K562 (cell line): ENCODE results near the gene CLDN24. TPM values are rescaled to one million over a fixed set of nuclear protein-coding genes. Genes with fewer than 3 reads are reported as not detected.

Experiments used
- BCOR ChIP-seq: fragments of 450-650 bp; IDR thresholded peaks from 2 replicates; pipeline ENCODE4 v1.6.1; 2016
- CBFB ChIP-seq: sonication (generic); formaldehyde crosslinking; IDR thresholded peaks from 2 replicates; pipeline ENCODE4 v1.4.0; 2020; ENCODE audit warnings: mild to moderate bottlenecking, missing genetic modification reagents
- MTA2 ChIP-seq: fragments of 450-650 bp; IDR thresholded peaks from 2 replicates; pipeline ENCODE4 v1.6.1; 2016; ENCODE audit warnings: low read depth
- PHB ChIP-seq: fragments of 250-450 bp; sonication (Bioruptor Pico); IDR thresholded peaks from 2 replicates; pipeline ENCODE4 v1.5.0; 2021
- PHF21A ChIP-seq: fragments of 450-650 bp; IDR thresholded peaks from 2 replicates; pipeline ENCODE4 v1.6.1; 2017; ENCODE audit warnings: low read depth, borderline replicate concordance
- POLR3G ChIP-seq: IDR thresholded peaks from 2 replicates; pipeline ENCODE4 v1.6.1; 2011; ENCODE audit not compliant: insufficient read length, insufficient replicate concordance; ENCODE audit errors: extremely low read depth
- RAD51 ChIP-seq: fragments of 450-650 bp; IDR thresholded peaks from 2 replicates; pipeline ENCODE4 v1.7.1; 2016; ENCODE audit warnings: low read depth, mild to moderate bottlenecking, borderline replicate concordance
- XRCC3 ChIP-seq: fragments of 450-650 bp; IDR thresholded peaks from 2 replicates; pipeline ENCODE4 v1.6.1; 2017; ENCODE audit warnings: mild to moderate bottlenecking, moderate library complexity
- ZNF12 ChIP-seq: sonication (generic); formaldehyde crosslinking; IDR thresholded peaks from 2 replicates; pipeline ENCODE4 v1.4.0; 2020; ENCODE audit warnings: mild to moderate bottlenecking, missing genetic modification reagents
- ZNF174 ChIP-seq: fragments of 250-450 bp; sonication (Bioruptor Pico); IDR thresholded peaks from 2 replicates; pipeline ENCODE4 v1.4.0; 2020; ENCODE audit warnings: mild to moderate bottlenecking
- ZNF224 ChIP-seq: sonication (generic); formaldehyde crosslinking; IDR thresholded peaks from 2 replicates; pipeline ENCODE4 v1.8.0; 2022; ENCODE audit warnings: mild to moderate bottlenecking, missing genetic modification reagents
- ZNF253 ChIP-seq: fragments of 250-450 bp; sonication (Bioruptor Pico); conservative IDR thresholded peaks from 2 replicates; pipeline ENCODE4 v1.6.1; 2021; ENCODE audit warnings: mild to moderate bottlenecking
- ZNF445 ChIP-seq: fragments of 250-450 bp; sonication (Bioruptor Pico); IDR thresholded peaks from 2 replicates; pipeline ENCODE4 v1.4.0; 2020; ENCODE audit warnings: low read depth, mild to moderate bottlenecking, moderate library complexity
- polyA plus RNA-seq, 8 experiments: library from polyadenylated mRNA; depleted of rRNA in 4 of 8; stranded (reverse) in 5 of 8; unstranded in 3 of 8; fragments of >200 nt; fragmentation: Nextera tagmentation in 2 of 8; fragmentation: Illumina TruSeq in 1 of 8; extraction: Ambion mirVana in 2 of 8; extraction: Trizol in 1 of 8; gene quantifications; 2 replicates each; pipeline versions ENCODE4 v1.2.1 to v1.2.3, GENCODE V29; 2011 to 2014; ENCODE audit warnings: inconsistent platforms in 1 of 8, missing spikeins in 1 of 8
- total RNA-seq, 7 experiments: library from RNA; depleted of rRNA in 6 of 7; stranded (reverse); fragments of >200 nt in 6 of 7; fragmentation: Illumina TruSeq in 2 of 7; extraction: Trizol in 2 of 7; gene quantifications; 2 replicates each; pipeline versions ENCODE4 v1.2.1 to v1.2.3, GENCODE V29; 2011 to 2021; ENCODE audit warnings: low replicate concordance in 1 of 7
- TF ChIP-seq, protein P1 (sequence below): IDR thresholded peaks from 2 replicates; pipeline ENCODE4 v1.6.1; 2012; ENCODE audit warnings: low read depth, low read length, improper control_type of control experiment, borderline replicate concordance
- TF ChIP-seq, protein P2 (sequence below): fragments of 450-650 bp; IDR thresholded peaks from 2 replicates; pipeline ENCODE4 v1.6.1; 2016; ENCODE audit warnings: low read depth
- TF ChIP-seq, protein P3 (sequence below): fragments of 250-450 bp; sonication (Bioruptor Pico); IDR thresholded peaks from 2 replicates; pipeline ENCODE4 v1.5.0; 2021

Gene CLDN24
- total and polyA plus RNA-seq, 9 of the 15 experiments (the other 6 are each of a cell fraction or from before 2014, with no cell fraction given): not detected

DNA sequence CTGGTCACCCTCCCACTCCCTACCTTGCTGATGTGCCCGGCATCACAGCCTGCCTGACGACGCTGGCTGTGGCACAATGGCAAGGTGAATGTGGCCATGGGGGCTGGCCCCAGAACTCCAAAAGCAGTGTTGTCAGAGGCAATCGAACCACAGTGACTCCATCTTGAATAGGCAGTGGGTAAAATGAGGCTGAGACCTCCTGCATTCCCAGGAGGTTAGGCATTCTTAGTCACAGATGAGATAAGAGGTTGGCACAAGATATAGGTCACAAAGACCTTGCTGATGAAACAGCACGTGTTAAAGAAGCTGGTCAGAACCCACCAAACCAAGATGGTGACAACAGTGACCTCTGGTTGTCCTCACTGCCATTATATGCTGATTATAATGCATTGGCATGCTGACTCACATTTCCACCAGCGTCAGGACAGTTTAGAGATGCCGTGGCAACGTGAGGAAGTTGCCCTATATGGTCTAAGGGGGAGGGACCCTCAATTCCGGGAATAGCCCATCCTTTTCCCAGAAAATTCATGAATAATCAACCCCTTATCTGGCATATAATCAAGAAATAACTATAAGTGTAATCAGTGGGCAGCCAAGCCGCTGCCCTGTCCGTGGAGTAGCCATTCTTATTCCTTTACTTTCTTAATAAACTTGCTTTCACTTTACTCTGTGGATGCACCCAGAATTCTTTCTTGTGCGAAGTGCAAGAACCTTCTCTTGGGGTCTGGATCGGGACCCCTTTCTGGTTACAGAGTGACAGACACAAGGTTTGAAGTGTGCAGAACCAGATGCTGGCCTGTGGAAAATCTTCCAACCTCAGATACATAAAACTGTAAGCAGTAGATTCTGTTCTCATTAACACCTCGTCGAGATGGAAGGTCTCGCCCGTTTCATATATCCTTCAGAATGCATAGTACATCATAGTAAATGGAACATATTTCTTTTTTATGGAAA is 26.8 kb upstream of the CLDN24 start (continued):
- TF ChIP-seq, protein P1, sequence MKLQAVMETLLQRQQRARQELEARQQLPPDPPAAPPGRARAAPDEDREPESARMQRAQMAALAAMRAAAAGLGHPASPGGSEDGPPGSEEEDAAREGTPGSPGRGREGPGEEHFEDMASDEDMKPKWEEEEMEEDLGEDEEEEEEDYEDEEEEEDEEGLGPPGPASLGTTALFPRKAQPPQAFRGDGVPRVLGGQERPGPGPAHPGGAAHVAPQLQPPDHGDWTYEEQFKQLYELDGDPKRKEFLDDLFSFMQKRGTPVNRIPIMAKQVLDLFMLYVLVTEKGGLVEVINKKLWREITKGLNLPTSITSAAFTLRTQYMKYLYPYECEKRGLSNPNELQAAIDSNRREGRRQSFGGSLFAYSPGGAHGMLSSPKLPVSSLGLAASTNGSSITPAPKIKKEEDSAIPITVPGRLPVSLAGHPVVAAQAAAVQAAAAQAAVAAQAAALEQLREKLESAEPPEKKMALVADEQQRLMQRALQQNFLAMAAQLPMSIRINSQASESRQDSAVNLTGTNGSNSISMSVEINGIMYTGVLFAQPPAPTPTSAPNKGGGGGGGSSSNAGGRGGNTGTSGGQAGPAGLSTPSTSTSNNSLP: no peak
- TF ChIP-seq BCOR (no peak), ZNF253 (peak; percentile 97), MTA2 (no peak), ZNF12 (CRISPR knock-in tag) (no peak), ZNF224 (CRISPR knock-in tag) (no peak), ZNF445 (CRISPR knock-in tag) (peak; percentile 99), CBFB (CRISPR knock-in tag) (no peak), POLR3G (no peak), XRCC3 (no peak), RAD51 (0 out of 2 replicates have a peak, but pooled peaks have one; percentile 7), ZNF174 (CRISPR knock-in tag) (peak; percentile 94), PHB (0 out of 2 replicates have a peak, but pooled peaks have one; percentile 52), PHF21A (no peak)
- TF ChIP-seq, protein P2, sequence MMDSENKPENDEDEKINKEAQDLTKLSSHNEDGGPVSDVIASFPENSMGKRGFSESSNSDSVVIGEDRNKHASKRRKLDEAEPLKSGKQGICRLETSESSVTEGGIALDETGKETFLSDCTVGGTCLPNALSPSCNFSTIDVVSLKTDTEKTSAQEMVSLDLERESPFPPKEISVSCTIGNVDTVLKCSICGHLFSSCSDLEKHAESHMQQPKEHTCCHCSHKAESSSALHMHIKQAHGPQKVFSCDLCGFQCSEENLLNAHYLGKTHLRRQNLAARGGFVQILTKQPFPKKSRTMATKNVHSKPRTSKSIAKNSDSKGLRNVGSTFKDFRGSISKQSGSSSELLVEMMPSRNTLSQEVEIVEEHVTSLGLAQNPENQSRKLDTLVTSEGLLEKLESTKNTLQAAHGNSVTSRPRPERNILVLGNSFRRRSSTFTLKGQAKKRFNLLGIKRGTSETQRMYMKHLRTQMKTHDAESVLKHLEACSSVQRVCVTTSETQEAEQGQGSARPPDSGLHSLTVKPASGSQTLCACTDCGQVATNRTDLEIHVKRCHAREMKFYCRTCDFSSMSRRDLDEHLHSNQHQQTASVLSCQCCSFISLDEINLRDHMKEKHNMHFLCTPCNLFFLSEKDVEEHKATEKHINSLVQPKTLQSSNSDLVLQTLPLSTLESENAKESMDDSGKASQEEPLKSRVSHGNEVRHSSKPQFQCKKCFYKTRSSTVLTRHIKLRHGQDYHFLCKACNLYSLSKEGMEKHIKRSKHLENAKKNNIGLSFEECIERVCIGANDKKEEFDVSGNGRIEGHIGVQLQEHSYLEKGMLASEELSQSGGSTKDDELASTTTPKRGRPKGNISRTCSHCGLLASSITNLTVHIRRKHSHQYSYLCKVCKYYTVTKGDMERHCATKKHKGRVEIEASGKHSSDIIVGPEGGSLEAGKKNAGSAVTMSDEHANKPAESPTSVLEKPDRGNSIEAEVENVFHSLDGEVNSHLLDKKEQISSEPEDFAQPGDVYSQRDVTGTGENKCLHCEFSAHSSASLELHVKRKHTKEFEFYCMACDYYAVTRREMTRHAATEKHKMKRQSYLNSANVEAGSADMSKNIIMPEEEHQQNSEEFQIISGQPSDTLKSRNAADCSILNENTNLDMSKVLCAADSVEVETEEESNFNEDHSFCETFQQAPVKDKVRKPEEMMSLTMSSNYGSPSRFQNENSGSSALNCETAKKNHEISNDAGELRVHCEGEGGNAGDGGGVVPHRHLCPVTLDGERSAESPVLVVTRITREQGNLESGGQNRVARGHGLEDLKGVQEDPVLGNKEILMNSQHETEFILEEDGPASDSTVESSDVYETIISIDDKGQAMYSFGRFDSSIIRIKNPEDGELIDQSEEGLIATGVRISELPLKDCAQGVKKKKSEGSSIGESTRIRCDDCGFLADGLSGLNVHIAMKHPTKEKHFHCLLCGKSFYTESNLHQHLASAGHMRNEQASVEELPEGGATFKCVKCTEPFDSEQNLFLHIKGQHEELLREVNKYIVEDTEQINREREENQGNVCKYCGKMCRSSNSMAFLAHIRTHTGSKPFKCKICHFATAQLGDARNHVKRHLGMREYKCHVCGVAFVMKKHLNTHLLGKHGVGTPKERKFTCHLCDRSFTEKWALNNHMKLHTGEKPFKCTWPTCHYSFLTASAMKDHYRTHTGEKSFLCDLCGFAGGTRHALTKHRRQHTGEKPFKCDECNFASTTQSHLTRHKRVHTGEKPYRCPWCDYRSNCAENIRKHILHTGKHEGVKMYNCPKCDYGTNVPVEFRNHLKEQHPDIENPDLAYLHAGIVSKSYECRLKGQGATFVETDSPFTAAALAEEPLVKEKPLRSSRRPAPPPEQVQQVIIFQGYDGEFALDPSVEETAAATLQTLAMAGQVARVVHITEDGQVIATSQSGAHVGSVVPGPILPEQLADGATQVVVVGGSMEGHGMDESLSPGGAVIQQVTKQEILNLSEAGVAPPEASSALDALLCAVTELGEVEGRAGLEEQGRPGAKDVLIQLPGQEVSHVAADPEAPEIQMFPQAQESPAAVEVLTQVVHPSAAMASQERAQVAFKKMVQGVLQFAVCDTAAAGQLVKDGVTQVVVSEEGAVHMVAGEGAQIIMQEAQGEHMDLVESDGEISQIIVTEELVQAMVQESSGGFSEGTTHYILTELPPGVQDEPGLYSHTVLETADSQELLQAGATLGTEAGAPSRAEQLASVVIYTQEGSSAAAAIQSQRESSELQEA: no peak
- TF ChIP-seq, protein P3, sequence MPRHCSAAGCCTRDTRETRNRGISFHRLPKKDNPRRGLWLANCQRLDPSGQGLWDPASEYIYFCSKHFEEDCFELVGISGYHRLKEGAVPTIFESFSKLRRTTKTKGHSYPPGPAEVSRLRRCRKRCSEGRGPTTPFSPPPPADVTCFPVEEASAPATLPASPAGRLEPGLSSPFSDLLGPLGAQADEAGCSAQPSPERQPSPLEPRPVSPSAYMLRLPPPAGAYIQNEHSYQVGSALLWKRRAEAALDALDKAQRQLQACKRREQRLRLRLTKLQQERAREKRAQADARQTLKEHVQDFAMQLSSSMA: peak; percentile 94
